ENCODE data around the gene FANCB. TPM values are rescaled to one million over a fixed set of nuclear protein-coding genes. Genes with fewer than 3 reads are reported as not detected.
A peak's percentile ranks its signal among the peaks of the same experiment; 100 is the strongest.

Gene FANCB
- total RNA-seq (2022): 1.9 and 2.7 TPM in 2 replicates
- percentile 52 among the genes with signal in this experiment for Bru-seq, nascent RNA
- BruChase-seq, experiment 1, labeled RNA remaining after a 6-hour chase: percentile 46 among the genes with signal in this experiment
- percentile 63 among the genes with signal in this experiment for BruChase-seq, experiment 2, labeled RNA remaining after a 2-hour chase
- long read RNA-seq, partial matches to known transcripts: 1 of 1 reads
- long read RNA-seq, other reads (novel, unspliced or antisense): 0 of 1 reads

GRCh38 chrX:14872851-14873675 is at the start of gene FANCB, which contains the start of gene MOSPD2:
TSS of gene FANCB (minus strand) at chrX:14873069. CDS start at chrX:14865510, 7,559 bp downstream.
TSS of gene MOSPD2 (plus strand) at chrX:14873421. CDS start at chrX:14873529, 108 bp downstream.
- Mint-ChIP-seq H3K36me3 (ENCODE audit: insufficient read depth, unreplicated experiment) (peaks cover 7% of the 10 kb centered on the region), H3K9me3 (ENCODE audit: unreplicated experiment) (peaks cover 6% of the 10 kb centered on the region), H3K4me1 (ENCODE audit: insufficient read depth, unreplicated experiment) (no peaks in the 10 kb centered on the region), H3K4me3 (ENCODE audit: unreplicated experiment) (peak within 1 kb of the TSS; percentile 80), H3K27ac (ENCODE audit: low read depth, unreplicated experiment) (peak within 1 kb of the TSS; percentile 51), H3K27me3 (ENCODE audit: insufficient read depth, unreplicated experiment) (peaks cover 11% of the 10 kb centered on the region)
- POLR2A ChIA-PET: interaction anchor here (0.7 to 1.5 kb wide), 3 partner anchors 8 to 624 kb away, joined by 3 to 5 read pairs (median 4); no protein-coding TSS in a partner anchor
- TF ChIP-seq, protein P1, sequence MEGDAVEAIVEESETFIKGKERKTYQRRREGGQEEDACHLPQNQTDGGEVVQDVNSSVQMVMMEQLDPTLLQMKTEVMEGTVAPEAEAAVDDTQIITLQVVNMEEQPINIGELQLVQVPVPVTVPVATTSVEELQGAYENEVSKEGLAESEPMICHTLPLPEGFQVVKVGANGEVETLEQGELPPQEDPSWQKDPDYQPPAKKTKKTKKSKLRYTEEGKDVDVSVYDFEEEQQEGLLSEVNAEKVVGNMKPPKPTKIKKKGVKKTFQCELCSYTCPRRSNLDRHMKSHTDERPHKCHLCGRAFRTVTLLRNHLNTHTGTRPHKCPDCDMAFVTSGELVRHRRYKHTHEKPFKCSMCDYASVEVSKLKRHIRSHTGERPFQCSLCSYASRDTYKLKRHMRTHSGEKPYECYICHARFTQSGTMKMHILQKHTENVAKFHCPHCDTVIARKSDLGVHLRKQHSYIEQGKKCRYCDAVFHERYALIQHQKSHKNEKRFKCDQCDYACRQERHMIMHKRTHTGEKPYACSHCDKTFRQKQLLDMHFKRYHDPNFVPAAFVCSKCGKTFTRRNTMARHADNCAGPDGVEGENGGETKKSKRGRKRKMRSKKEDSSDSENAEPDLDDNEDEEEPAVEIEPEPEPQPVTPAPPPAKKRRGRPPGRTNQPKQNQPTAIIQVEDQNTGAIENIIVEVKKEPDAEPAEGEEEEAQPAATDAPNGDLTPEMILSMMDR (IDR thresholded peaks at IDR 0.05; ENCODE audit: unreplicated experiment): no peak
- no TSS peak for BruUV-seq (replicated peaks)
- DNase-seq (ENCODE audit: unreplicated experiment): peak; percentile 90
- intact Hi-C loops (cut with micrococcal nuclease): no loop called here
- CTCF ChIA-PET: no interaction called here

DNA sequence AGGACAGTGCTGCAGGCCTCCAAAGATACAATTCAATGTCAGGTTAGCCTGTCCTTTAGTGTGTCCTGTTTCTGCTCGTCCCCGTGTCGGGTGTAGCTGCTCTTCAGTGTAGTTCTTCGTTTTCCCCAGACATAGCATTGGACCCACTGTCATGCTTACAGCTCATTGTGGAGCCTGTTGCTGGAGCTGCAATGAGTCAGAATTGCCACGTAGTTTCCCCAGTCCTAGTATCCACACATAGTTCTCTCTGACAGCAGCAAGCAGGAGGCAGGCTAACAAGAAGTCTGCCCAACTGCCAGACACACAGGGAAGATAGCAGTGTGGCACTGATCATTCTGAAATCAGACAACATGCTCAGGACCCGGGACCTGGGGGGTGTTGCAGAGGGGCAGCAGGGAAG is 49.6 kb upstream of the FANCB start:
- intact Hi-C loops (cut with micrococcal nuclease): no loop called here
- ChIA-PET POLR2A (no interaction called here), CTCF (no interaction called here)
- Mint-ChIP-seq H3K4me3 (ENCODE audit: unreplicated experiment) (no peak overlapping the region), H3K36me3 (ENCODE audit: insufficient read depth, unreplicated experiment) (no peaks in the 10 kb centered on the region), H3K4me1 (ENCODE audit: insufficient read depth, unreplicated experiment) (no peaks in the 10 kb centered on the region), H3K27ac (ENCODE audit: low read depth, unreplicated experiment) (no peak overlapping the region), H3K27me3 (ENCODE audit: insufficient read depth, unreplicated experiment) (peaks cover 43% of the 10 kb centered on the region), H3K9me3 (ENCODE audit: unreplicated experiment) (no peaks in the 10 kb centered on the region)
- TF ChIP-seq, protein P1 (IDR thresholded peaks at IDR 0.05; ENCODE audit: unreplicated experiment): no peak
- DNase-seq (ENCODE audit: unreplicated experiment): peak; percentile 6
- no TSS peak for BruUV-seq (replicated peaks)

DNA sequence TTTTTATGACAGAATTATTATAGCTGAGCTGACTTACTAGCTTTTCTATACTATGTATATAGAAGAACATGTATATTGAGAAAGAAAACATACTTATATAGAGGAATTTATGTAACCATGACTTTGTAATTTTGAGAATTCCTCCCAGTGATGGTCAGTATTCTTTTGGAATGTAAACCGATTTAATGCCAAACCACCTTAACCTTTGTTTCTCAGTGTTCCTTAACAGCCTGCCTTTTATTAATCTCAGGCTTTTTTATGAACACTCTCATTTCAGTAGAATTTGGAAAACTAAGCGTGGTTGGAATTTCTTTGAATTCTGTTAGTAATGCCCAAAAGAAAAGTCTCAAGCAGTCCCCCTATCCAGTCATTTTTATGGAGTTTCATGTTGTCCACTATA is 47.3 kb upstream of the FANCB start:
- peaks cover 10% of the 10 kb centered on the region for H3K36me3 Mint-ChIP-seq (ENCODE audit: insufficient read depth, unreplicated experiment)
- intact Hi-C loops (cut with micrococcal nuclease): no loop called here
- no peak for DNase-seq (ENCODE audit: unreplicated experiment)
- H3K9me3 Mint-ChIP-seq (ENCODE audit: unreplicated experiment): no peaks in the 10 kb centered on the region
- no peak overlapping the region for H3K27ac Mint-ChIP-seq (ENCODE audit: low read depth, unreplicated experiment)
- no peaks in the 10 kb centered on the region for H3K4me1 Mint-ChIP-seq (ENCODE audit: insufficient read depth, unreplicated experiment)
- H3K4me3 Mint-ChIP-seq (ENCODE audit: unreplicated experiment): no peak overlapping the region
- TF ChIP-seq, protein P1 (IDR thresholded peaks at IDR 0.05; ENCODE audit: unreplicated experiment): no peak
- CTCF ChIA-PET: interaction anchor here (0.6 kb wide), 1 partner anchor 26 kb away, joined by 3 read pairs; no protein-coding TSS in a partner anchor
- no TSS peak for BruUV-seq (replicated peaks)
- POLR2A ChIA-PET: no interaction called here
- peaks cover 42% of the 10 kb centered on the region for H3K27me3 Mint-ChIP-seq (ENCODE audit: insufficient read depth, unreplicated experiment)

DNA sequence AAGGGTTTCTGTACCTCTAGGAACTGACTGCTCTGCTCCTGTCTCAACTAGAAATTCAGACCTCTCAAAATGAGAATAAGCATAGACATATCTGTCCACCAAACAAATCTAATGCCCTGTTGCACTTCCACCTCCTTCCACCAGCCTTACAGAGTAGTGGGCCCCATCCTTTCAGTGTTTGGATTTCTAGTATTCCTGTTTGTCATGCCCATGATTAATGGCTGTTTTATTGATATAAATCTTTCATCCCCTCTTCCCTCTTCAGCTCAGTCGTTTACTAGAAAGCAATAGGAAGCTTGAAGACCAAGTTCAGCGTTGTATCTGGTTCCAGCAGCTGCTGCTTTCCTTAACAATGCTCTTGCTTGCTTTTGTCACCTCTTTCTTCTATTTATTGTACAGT is 46.5 kb upstream of the FANCB start:
- intact Hi-C loops (cut with micrococcal nuclease): no loop called here
- POLR2A ChIA-PET: no interaction called here
- CTCF ChIA-PET: interaction anchor here (0.6 kb wide), 2 partner anchors 11 to 25 kb away, joined by 3 read pairs; no protein-coding TSS in a partner anchor

More for the DNA sequence above, 46.5 kb upstream of the FANCB start:
- peaks cover 42% of the 10 kb centered on the region for H3K27me3 Mint-ChIP-seq (ENCODE audit: insufficient read depth, unreplicated experiment)
- H3K36me3 Mint-ChIP-seq (ENCODE audit: insufficient read depth, unreplicated experiment): peaks cover 10% of the 10 kb centered on the region
- TF ChIP-seq, protein P1 (IDR thresholded peaks at IDR 0.05; ENCODE audit: unreplicated experiment): no peak
- BruUV-seq (replicated peaks): no TSS peak
- no peak overlapping the region for H3K4me3 Mint-ChIP-seq (ENCODE audit: unreplicated experiment)
- no peak for DNase-seq (ENCODE audit: unreplicated experiment)
- H3K9me3 Mint-ChIP-seq (ENCODE audit: unreplicated experiment): no peaks in the 10 kb centered on the region
- H3K27ac Mint-ChIP-seq (ENCODE audit: low read depth, unreplicated experiment): no peak overlapping the region
- H3K4me1 Mint-ChIP-seq (ENCODE audit: insufficient read depth, unreplicated experiment): no peaks in the 10 kb centered on the region
